Transverse colon (tissue), 4 donors: ENCODE results near the gene ATG9A.

Experiments
- EP300 ChIP-seq: sonication (generic); formaldehyde crosslinking; IDR thresholded peaks from one replicate; pipeline ENCODE4 v1.6.1; 2017; ENCODE audit warnings: antibody characterized with exemption, low read depth
- POLR2AphosphoS5 ChIP-seq, 3 donors: sonication (generic); formaldehyde crosslinking; IDR thresholded peaks; one replicate each; pipeline ENCODE4 v1.6.1; 2016; ENCODE audit warnings: antibody characterized with exemption in 3 of 3
- TF ChIP-seq, protein P1 (sequence below), 5 experiments: fragments of 200-600 bp in 3 of 5; fragments of 450-650 bp in 2 of 5; sonication (generic) in 3 of 5; IDR thresholded peaks; 1 replicate in 2 of 5; 2 replicates in 3 of 5; pipeline ENCODE4 v1.5.1; 2016 to 2017; ENCODE audit warnings: antibody characterized with exemption in 5 of 5, inconsistent platforms in 3 of 5, mild to moderate bottlenecking in 2 of 5, moderate library complexity in 1 of 5

DNA sequence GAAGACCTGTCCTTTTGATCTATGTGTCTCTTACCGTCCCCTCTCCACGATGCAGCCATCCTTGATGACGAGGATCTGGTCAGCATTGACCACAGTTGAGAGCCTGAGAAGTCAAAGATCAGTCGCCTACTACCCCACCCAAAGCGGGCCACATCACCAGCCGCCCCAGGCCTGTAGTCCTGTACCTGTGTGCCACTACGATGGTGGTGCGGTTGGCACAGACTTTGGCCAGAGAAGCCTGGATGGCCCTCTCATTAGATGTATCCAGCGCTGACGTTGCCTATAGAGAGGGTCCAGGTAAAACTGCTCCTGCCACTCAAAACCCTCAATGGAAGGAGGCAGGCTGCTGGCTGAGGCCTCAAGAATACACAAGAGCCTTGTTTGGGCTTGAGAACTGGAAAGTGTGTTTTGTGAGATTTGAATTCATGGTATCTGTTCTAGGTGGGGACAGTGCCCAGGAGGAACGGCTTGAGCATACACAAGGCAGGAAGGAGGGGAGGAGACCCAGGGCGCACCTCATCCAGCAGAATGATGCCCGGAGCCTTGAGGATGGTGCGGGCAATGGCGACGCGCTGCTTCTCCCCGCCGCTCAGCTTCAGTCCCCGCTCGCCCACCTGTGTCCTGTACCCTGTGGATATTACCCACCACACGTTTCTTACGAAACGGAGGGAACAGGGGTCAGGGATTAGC, 19.1 kb downstream of the ATG9A start:
- no peak for TF ChIP-seq EP300
- TF ChIP-seq, protein P1, sequence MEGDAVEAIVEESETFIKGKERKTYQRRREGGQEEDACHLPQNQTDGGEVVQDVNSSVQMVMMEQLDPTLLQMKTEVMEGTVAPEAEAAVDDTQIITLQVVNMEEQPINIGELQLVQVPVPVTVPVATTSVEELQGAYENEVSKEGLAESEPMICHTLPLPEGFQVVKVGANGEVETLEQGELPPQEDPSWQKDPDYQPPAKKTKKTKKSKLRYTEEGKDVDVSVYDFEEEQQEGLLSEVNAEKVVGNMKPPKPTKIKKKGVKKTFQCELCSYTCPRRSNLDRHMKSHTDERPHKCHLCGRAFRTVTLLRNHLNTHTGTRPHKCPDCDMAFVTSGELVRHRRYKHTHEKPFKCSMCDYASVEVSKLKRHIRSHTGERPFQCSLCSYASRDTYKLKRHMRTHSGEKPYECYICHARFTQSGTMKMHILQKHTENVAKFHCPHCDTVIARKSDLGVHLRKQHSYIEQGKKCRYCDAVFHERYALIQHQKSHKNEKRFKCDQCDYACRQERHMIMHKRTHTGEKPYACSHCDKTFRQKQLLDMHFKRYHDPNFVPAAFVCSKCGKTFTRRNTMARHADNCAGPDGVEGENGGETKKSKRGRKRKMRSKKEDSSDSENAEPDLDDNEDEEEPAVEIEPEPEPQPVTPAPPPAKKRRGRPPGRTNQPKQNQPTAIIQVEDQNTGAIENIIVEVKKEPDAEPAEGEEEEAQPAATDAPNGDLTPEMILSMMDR (IDR thresholded peaks at IDR 0.05) = no peak
- no peak for TF ChIP-seq POLR2AphosphoS5 (IDR thresholded peaks at IDR 0.05)
